T47D (cell line): Measurements from ENCODE around the gene CDK17.
"Not testable (repeated sequence)": the region's sequence is repeated elsewhere in the genome, so short reads cannot be mapped to it uniquely, and the experiment has no call there.

Experiments used
- DNase-seq, 2 experiments: peaks; one replicate each; pipeline versions ENCODE4 v3.0.0 to v3.0.0-alpha.2; 2011 to 2012; ENCODE audit warnings: low read depth in 1 of 2, low spot score in 1 of 2
- JUND ChIP-seq: IDR thresholded peaks from 2 replicates; pipeline ENCODE4 v1.6.1; 2012; ENCODE audit warnings: low read depth
- in situ Hi-C: cut with HindIII; loops from 2 replicates; pipeline ENCODE4 v1.10.0; 2016; ENCODE audit warnings: low sequenced_read_pairs, low pct_unique_long_range_greater_than_20kb

The CDK17 gene

DNA sequence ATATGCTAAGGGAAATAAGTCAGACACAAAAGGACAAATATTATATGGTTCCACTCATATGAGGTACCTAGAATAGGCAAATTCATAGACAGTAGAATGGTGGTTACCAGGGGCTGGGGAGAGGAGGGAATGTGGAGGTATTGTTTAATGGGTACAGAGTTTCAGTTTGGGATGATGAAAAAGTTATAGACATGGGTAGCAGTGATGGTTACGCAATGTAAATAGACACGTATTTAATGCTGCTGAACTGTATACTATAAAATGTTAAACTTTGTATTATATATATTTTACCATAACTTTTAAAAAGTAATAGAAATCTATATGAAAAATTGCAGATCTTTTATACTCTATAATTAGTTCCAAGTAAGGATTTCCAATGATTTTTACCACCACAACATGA is 71.2 kb downstream of the CDK17 start:
- in situ Hi-C loops = no loop called here
- no peak for DNase-seq
- no peak for TF ChIP-seq JUND

DNA sequence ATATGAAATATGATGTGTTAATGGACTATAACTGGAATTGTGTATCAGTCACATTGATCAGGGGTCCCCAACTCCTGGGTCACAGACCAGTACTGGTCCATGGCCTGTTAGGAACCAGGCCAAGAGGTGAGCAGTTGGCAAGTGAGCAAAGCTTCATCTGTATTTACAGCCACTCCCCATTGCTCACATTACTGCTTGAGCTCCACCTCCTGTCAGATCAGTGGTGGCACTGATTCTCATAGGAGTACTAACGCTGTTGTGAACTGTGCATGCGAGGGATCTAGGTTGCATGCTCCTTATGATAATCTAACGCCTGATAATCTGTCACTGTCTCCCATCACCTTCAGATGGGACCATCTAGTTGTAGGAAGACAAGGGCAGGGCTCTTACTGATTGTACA is 72.3 kb downstream of the CDK17 start:
- no peak for TF ChIP-seq JUND
- in situ Hi-C loops = no loop called here
- DNase-seq = peak in 1 of 2 experiments; percentile 40

DNA sequence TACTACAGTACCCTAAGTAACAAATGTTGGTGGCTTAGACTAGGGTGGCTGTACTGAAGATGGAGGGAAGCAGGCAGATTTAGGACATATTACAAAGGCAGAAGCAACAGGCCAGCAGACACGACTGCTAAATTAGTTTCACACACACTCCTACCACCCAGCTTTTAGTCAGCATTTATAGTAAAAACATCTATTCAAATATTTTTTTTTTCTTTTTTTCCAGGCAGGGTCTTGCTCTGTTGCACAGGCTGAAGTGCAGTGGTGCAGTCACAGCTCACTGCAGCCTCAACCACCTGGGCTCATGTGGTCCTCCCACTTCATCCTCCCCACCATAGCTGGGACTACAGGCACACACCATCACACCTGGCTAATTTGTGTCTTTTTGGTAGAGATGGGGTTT is 72.9 kb downstream of the CDK17 start:
- no peak for DNase-seq
- TF ChIP-seq JUND = no peak
- in situ Hi-C loops = no loop called here

DNA sequence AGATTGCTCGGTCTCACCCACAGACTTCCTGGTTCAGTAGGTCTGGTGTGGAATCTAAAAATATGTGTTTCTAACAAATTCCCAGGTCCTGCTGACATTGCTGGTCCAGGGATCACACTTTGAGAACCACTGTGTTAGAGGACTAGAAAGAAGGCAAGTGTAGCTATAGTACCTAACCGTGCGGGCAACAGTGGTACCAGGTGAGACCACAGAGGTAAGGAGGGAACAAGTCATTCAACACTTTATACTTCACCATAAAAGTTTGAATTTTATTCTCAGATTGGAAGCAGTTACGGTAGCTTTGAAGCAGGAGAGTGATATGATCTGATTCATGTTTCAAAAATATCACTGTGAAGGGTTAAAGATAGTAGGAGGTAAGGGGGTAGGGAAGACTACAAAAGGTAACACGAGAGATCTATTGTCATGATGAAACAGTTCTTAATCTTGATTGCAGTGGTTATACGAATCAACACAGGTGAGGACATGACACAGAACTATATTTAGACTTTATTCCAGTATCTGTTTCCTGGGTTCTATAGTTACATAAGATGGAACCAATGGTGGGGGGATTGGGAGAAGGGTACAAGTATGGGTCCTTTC is 73.5 kb downstream of the CDK17 start:
- in situ Hi-C loops = no loop called here
- no peak for DNase-seq
- TF ChIP-seq JUND = no peak

DNA sequence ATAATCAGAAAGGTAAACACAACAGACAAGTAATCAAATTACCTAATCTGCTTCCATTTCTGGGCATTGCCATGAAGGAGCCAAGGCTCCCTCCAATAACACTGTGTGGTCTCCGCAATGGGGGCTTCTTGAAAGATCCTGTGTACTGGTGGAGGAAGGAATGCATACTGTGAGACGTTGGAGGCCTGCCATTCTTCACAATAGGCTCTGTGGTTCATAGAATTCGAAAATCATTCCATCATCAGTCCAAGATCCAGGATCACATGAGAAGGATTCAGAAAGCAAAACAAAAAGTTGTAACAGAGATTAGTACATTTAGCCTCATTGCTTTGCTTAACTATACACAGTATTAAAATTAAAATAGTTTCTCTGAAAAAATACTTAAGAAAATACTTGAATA is 76.3 kb downstream of the CDK17 start:
- DNase-seq = no peak
- in situ Hi-C loops = no loop called here
- TF ChIP-seq JUND = no peak

DNA sequence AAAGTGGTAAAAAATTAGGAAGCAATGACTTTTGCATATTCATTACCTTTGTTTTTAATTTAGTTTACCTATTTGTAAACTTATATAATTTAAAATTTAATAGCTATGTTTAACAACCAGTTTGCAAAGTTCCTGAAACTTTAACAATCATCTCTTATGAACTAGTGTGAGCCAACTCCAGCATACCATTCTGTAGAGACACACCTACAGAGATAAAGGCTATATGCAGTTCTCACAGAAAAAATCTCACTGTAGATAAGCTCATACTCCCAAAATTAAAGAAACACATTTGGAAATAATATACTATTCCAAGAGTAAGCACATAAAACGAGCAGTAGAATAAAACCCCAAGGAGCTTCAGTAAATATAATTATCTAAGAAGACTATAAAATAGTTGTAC is 77.5 kb downstream of the CDK17 start:
- no peak for DNase-seq
- TF ChIP-seq JUND = no peak
- in situ Hi-C loops = no loop called here

DNA sequence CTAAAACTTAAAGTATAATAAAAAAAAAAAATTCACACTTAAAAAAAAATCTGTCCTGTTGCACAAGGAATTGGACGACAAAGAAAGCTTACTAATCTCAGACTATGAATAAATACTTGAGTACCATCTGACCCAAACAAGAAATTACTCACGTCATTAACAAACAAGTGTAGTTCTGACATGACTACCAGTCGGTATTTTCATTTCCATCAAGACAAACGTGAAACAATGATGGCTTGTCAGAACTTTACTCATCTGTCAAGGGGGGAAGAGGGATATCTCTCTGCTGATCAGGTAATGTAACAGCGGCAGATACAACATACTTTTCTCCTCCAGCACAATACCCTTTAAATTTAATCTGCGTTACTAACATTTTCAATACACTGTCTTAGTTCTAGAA is 78.3 kb downstream of the CDK17 start:
- no peak for TF ChIP-seq JUND
- in situ Hi-C loops = no loop called here
- DNase-seq = no peak

DNA sequence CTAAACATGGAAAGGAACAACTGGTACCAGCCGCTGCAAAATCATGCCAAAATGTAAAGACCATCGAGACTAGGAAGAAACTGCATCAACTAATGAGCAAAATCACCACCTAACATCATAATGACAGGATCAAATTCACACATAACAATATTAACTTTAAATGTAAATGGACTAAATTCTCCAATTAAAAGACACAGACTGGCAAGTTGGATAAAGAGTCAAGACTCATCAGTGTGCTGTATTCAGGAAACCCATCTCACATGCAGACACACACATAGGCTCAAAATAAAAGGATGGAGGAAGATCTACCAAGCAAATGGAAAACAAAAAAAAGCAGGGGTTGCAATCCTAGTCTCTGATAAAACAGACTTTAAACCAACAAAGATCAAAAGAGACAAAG is 82.4 kb downstream of the CDK17 start:
- in situ Hi-C loops, DNase-seq: not testable (repeated sequence)

DNA sequence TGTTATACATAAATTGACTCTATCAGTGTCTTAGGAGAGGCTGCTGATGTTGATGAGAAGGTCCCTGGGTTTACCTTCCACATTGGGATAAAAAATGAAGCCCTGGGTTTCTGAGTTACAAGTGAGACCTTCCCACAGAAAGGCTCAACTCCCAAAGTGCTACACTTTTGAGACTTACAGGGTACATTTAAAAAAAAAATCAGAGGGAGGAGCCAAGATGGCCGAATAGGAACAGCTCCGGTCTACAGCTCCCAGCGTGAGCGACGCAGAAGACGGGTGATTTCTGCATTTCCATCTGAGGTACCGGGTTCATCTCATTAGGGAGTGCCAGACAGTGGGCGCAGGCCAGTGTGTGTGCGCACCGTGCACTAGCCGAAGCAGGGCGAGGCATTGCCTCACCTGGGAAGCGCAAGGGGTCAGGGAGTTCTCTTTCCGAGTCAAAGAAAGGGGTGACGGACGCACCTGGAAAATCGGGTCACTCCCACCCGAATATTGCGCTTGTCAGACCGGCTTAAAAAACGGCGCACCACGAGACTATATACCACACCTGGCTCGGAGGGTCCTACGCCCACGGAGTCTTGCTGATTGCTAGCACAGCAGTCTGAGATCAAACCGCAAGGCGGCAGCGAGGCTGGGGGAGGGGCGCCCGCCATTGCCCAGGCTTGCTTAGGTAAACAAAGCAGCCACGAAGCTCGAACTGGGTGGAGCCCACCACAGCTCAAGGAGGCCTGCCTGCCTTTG is 84.3 kb downstream of the CDK17 start:
- DNase-seq = peak in 1 of 2 experiments; percentile 34
- in situ Hi-C loops = not testable (repeated sequence)

DNA sequence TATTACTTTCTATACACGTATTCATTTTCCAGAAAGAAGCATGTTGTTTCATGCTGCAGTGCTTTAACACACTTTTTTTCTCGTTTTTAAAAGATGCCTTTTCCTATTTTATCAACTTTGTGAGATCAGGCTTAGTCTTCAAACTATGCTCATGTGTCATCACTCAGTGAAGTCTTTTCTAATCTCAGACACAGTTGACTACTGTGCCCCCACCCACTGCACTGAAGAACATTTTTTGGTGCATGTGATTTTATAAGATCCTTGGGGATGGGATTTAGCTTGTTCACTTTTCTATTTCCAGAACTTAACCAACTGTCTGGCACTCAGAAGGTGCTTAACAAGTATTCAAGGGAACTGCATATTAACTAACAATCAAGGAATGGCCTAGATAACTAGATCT is 85.5 kb downstream of the CDK17 start:
- no peak for DNase-seq
- in situ Hi-C loops = no loop called here
- no peak for TF ChIP-seq JUND

DNA sequence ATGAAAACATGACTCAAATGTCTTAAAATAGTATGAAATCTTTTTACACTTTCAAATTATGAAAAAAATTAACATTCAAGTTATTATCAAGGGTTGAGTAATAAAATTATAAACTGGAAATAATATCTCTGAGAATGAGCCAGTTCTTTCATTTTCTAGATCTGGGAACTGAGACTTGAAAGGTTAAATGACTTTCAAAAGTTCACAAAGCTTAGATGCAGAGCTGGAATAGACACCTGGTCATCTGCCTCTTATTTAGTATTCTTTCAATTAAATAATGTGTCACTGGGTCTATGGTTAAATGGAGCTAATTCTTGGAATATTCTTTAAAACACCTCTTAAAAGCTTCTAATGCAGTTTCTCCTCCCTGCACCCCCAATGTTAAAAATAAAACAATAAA is 86.6 kb downstream of the CDK17 start:
- in situ Hi-C loops = no loop called here
- DNase-seq = no peak
- TF ChIP-seq JUND = no peak

DNA sequence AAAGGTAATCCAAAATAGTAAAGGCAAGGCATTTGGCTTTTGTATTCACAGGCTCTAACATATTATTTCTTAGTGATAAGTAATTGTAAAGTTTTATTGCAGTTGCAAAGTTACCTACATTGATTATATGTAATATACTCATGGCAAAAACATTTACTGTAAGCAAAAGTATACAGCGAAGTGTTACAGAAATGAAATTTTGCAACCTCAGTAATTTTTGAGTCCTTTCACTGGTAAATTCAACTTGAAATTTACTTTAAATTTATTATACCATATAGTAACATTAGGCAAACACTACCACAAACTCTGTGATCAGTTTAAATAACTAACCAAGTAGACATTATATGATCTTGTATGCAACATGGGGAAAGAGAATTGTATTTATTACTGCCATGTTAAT is 89.0 kb downstream of the CDK17 start:
- in situ Hi-C loops = no loop called here

DNA sequence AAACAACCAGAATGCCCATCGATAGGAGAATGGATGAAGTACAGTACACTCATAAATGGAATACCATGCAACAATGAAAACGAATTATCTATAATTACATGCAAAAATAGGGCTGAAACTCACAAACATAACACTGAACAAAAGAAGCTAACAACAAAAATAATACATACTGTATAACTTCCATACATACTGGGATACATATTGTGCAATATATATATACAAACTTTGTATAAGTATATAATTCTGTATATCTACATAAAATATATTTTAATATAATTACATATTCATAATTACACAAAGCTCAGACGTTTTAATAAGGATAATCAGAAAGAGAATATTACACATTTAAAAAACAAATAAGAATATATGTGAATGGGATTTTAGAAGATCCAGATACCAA is 90.2 kb downstream of the CDK17 start:
- in situ Hi-C loops = no loop called here
- no peak for DNase-seq

More for the DNA sequence above, 89.0 kb downstream of the CDK17 start:
- TF ChIP-seq JUND = no peak
- no peak for DNase-seq

DNA sequence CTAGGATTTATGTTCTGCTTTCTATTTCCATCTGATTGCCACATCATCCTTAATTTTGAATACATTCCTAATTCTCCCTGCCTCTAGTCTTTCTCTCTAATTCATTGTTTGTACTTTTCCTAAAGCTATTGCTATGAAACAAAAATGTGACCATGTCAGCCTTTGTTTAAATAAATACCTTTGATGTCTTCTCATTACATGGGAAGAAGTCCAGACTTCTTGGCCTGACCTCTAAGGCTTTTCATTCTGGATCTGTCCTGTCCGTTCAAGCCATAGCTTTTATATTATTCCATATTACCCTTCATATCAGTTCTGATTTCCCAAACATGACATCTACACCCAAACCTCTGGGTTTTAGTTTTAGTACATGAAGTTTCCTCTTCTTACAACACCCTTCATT is 91.4 kb downstream of the CDK17 start:
- no peak for DNase-seq
- in situ Hi-C loops = no loop called here
- no peak for TF ChIP-seq JUND

More for the DNA sequence above, 90.2 kb downstream of the CDK17 start:
- no peak for TF ChIP-seq JUND
